Activated B cell treated with CpG ODN at 0.5 μM for 24 hours (primary cell): ENCODE results near the gene PPP3R1. TPM values are rescaled to one million over a fixed set of nuclear protein-coding genes. Genes with fewer than 3 reads are reported as not detected.

Experiments used
- ATAC-seq: fragments of 200-7000 bp; cut with Tn5 transposase; one replicate; pipeline ENCODE4 v1.10.0; 2021; ENCODE audit warnings: low read depth, mild to moderate bottlenecking, moderate library complexity
- CTCF ChIA-PET: fragments of 350-600 bp; sonication (Branson Sonifier 250); formaldehyde crosslinking; loops from one replicate; lab custom pipeline; 2021; ENCODE audit warnings: antibody characterized with exemption; lab: Charles Lee
- POLR2A ChIA-PET: fragments of 350-600 bp; sonication (Branson Sonifier 250); formaldehyde crosslinking; loops from one replicate; lab custom pipeline; 2021; ENCODE audit warnings: antibody characterized with exemption; lab: Charles Lee
- DNase-seq: peaks from one replicate; pipeline ENCODE4 v3.0.0; 2022
- H3K27ac Mint-ChIP-seq: one replicate; pipeline ENCODE4 v1.8.0; 2020; ENCODE audit warnings: mixed read lengths
- H3K27me3 Mint-ChIP-seq: one replicate; pipeline ENCODE4 v1.8.0; 2021; ENCODE audit warnings: mixed read lengths
- H3K36me3 Mint-ChIP-seq: one replicate; pipeline ENCODE4 v1.8.0; 2021; ENCODE audit warnings: low read depth, mixed read lengths
- H3K4me1 Mint-ChIP-seq: one replicate; pipeline ENCODE4 v1.8.0; 2021; ENCODE audit warnings: mixed read lengths
- H3K4me3 Mint-ChIP-seq: one replicate; pipeline ENCODE4 v1.8.0; 2020; ENCODE audit warnings: mild to moderate bottlenecking, mixed read lengths
- H3K9me3 Mint-ChIP-seq: one replicate; pipeline ENCODE4 v1.8.0; 2020; ENCODE audit warnings: mixed read lengths
- intact Hi-C: fragments of 100-400 bp; cut with micrococcal nuclease; formaldehyde crosslinking; loops from one replicate; pipeline ENCODE4 v1.15.1; 2024
- total RNA-seq: library from RNA; stranded (reverse); gene quantifications from 2 replicates; pipeline ENCODE4 v1.2.3, GENCODE V29; 2022
- TF ChIP-seq, protein P1 (sequence below): fragments of 200-600 bp; IDR thresholded peaks from one replicate; pipeline ENCODE4 v1.8.0; 2022; ENCODE audit warnings: antibody characterized with exemption, mild to moderate bottlenecking

Gene PPP3R1
- total RNA-seq, 1 donor from 2014 or later = 53.5 TPM

DNA sequence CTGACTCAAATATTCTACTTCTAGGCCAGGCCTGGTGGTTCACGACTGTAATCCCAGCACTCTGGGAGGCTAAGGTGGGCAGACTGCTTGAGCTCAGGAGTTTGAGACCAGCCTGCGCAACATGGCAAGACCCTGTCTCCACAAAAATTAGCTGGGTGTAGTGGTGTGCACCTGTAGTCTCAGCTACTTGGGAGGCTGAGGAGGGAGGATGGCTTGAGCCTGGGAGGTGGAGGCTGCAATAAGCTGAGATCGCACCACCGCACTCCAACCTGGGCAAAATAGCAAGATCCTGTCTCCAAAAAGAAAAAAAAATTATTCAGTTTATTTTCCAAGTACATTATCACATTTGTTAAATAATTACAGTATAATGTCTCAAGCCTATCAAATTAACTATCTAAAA is 7.3 kb downstream of the PPP3R1 start:
- no peaks in the 10 kb centered on the region for H3K9me3 Mint-ChIP-seq
- ChIA-PET POLR2A (interaction anchor here (1.2 kb wide), 1 partner anchor 12 kb away, joined by 3 read pairs; no protein-coding TSS in a partner anchor), CTCF (interaction anchor here (0.8 to 2.9 kb wide), 3 partner anchors 27 to 92 kb away, joined by 3 to 11 read pairs (median 4); no protein-coding TSS in a partner anchor)
- no peaks in the 10 kb centered on the region for H3K27me3 Mint-ChIP-seq
- intact Hi-C loops = no loop called here
- ATAC-seq (no peak), DNase-seq (no peak)
- H3K36me3 Mint-ChIP-seq = peaks cover 13% of the 10 kb centered on the region
- no peak overlapping the region for H3K4me3 Mint-ChIP-seq
- TF ChIP-seq, protein P1, sequence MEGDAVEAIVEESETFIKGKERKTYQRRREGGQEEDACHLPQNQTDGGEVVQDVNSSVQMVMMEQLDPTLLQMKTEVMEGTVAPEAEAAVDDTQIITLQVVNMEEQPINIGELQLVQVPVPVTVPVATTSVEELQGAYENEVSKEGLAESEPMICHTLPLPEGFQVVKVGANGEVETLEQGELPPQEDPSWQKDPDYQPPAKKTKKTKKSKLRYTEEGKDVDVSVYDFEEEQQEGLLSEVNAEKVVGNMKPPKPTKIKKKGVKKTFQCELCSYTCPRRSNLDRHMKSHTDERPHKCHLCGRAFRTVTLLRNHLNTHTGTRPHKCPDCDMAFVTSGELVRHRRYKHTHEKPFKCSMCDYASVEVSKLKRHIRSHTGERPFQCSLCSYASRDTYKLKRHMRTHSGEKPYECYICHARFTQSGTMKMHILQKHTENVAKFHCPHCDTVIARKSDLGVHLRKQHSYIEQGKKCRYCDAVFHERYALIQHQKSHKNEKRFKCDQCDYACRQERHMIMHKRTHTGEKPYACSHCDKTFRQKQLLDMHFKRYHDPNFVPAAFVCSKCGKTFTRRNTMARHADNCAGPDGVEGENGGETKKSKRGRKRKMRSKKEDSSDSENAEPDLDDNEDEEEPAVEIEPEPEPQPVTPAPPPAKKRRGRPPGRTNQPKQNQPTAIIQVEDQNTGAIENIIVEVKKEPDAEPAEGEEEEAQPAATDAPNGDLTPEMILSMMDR = no peak
- H3K4me1 Mint-ChIP-seq = peaks cover 30% of the 10 kb centered on the region
- no peak overlapping the region for H3K27ac Mint-ChIP-seq

DNA sequence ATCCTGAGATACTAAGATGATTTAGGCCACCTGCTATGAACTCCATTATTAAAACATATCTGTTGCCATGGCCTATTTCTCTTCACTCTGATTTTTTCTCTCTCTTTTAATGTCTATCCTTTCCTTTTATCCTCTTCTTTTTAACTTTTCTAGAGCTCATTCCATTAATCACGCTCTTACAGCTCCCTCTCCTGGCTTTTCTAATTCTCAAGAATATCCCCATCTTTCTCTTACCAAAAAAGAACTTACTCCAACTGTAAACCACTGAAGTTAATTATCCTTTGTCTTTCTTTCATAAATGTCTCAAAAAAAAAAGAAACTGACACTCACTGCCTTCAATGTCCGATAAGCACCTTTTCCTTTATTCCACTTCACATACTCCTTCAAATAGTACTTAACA is 7.9 kb downstream of the PPP3R1 start:
- Mint-ChIP-seq H3K4me1 (peaks cover 30% of the 10 kb centered on the region), H3K9me3 (no peaks in the 10 kb centered on the region), H3K27ac (no peak overlapping the region), H3K27me3 (no peaks in the 10 kb centered on the region), H3K36me3 (peaks cover 14% of the 10 kb centered on the region), H3K4me3 (no peak overlapping the region)
- DNase-seq = no peak
- TF ChIP-seq, protein P1 = no peak
- intact Hi-C loops = no loop called here
- no peak for ATAC-seq
- POLR2A ChIA-PET = interaction anchor here (1.2 kb wide), 1 partner anchor 12 kb away, joined by 3 read pairs; no protein-coding TSS in a partner anchor
- CTCF ChIA-PET = interaction anchor here (0.8 to 2.9 kb wide), 5 partner anchors 8 to 197 kb away, joined by 3 to 11 read pairs (median 3); partner anchors contain the start of gene PPP3R1

DNA sequence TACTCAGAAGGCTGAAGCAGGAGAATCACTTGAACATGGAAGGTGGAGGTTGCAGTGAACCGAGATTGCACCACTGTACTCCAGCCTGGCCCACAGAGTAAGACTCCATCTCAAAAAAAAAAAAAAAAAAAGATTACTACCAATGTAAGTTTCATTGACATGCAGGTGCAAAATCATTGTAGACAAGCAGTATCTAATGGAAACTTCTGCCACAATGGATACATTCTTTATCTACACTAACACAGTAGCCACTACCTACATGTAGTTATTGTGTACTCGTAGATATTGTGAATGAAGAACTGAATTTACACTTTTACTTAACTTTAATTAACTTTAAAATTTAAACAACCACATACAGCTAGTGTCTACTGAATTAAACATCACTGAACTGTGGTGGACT is 10.6 kb downstream of the PPP3R1 start:
- no peak overlapping the region for H3K4me3 Mint-ChIP-seq
- ChIA-PET POLR2A (interaction anchor here (0.8 kb wide), 1 partner anchor 9 kb away, joined by 3 read pairs; no protein-coding TSS in a partner anchor), CTCF (no interaction called here)
- DNase-seq (no peak), ATAC-seq (no peak)
- TF ChIP-seq, protein P1 = no peak
- H3K27ac Mint-ChIP-seq = no peak overlapping the region
- H3K9me3 Mint-ChIP-seq = no peaks in the 10 kb centered on the region
- intact Hi-C loops = no loop called here
- peaks cover 23% of the 10 kb centered on the region for H3K36me3 Mint-ChIP-seq
- peaks cover 55% of the 10 kb centered on the region for H3K4me1 Mint-ChIP-seq
- H3K27me3 Mint-ChIP-seq = no peaks in the 10 kb centered on the region

DNA sequence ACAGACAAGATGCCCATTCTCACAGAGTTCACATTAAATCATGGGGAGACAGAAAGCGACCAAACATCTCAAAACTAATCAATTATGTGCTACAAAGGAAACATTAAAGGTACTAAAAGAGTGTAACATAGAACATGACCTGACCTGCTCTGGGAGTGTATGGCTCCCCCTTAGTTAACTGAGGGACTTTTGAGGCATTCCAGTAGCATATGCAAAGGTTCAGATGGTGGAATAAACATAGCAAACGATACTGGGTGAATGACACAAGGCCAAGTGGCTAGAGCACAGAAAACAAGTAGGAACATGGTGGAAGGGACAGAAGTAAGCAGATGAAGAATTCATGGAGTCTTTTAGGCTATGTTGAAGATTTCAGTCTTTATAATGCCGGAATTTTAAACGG is 11.9 kb downstream of the PPP3R1 start:
- POLR2A ChIA-PET = no interaction called here
- H3K27me3 Mint-ChIP-seq = no peaks in the 10 kb centered on the region
- intact Hi-C loops = no loop called here
- H3K36me3 Mint-ChIP-seq = peaks cover 23% of the 10 kb centered on the region
- peaks cover 67% of the 10 kb centered on the region for H3K4me1 Mint-ChIP-seq
- CTCF ChIA-PET = no interaction called here
- peak overlapping the region; percentile 8 for H3K4me3 Mint-ChIP-seq
- H3K27ac Mint-ChIP-seq = peak overlapping the region; percentile 6
- ATAC-seq = no peak
- DNase-seq = no peak
- no peaks in the 10 kb centered on the region for H3K9me3 Mint-ChIP-seq
- TF ChIP-seq, protein P1 = no peak

DNA sequence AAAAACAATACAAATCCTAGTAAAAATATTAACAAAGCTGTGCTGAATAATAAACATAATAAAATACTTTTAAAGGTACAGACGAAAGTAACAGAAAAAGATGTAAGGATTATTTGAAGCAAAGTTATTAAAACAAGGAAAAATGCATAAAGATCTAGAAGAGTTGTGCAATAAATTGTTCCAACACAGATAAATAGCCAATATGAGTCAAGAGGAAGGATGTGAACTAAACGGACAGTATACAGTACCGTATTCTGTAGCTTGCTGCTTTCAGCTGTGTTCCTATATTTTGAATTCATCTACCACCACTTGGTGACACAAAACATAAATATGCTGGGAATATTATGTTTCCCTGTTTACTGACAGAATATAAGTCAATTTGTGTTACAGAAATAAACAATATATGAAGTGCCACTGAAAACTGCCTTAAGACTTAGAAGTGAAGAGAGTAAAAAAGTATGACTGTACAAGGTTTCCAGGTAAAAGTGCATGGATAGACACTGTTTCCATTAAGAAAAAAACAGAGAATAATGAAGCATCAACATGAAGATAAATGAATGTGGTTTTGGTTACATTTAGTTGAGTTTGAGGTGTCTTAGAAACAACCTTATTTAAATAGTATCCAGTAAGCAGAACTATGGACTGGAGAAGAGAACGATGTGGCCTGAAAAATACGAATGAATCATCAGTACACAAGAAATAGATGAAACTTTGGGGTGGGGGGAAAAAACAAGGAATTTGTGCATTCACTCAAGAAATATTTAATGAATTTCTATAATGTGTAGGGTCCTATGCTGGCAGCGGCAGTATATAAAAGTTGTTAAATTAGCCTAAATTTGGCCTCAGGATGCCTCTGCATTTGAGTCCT is 13.1 kb downstream of the PPP3R1 start:
- Mint-ChIP-seq H3K9me3 (no peaks in the 10 kb centered on the region), H3K4me3 (peak overlapping the region; percentile 39), H3K36me3 (peaks cover 29% of the 10 kb centered on the region), H3K27ac (peak overlapping the region; percentile 2), H3K27me3 (no peaks in the 10 kb centered on the region), H3K4me1 (peaks cover 80% of the 10 kb centered on the region)
- ChIA-PET POLR2A (no interaction called here), CTCF (no interaction called here)
- ATAC-seq = no peak
- intact Hi-C loops = loop anchor here (1.0 kb wide), 1 partner anchor 8 kb away; no protein-coding TSS in a partner anchor
- no peak for DNase-seq
- TF ChIP-seq, protein P1 = no peak
